ENCODE results near the gene DPYSL5. TPM values are rescaled to one million over a fixed set of nuclear protein-coding genes. Genes with fewer than 3 reads are reported as not detected.

Gene DPYSL5
- total RNA-seq, 1 experiment from 2014 or later = not detected

DNA sequence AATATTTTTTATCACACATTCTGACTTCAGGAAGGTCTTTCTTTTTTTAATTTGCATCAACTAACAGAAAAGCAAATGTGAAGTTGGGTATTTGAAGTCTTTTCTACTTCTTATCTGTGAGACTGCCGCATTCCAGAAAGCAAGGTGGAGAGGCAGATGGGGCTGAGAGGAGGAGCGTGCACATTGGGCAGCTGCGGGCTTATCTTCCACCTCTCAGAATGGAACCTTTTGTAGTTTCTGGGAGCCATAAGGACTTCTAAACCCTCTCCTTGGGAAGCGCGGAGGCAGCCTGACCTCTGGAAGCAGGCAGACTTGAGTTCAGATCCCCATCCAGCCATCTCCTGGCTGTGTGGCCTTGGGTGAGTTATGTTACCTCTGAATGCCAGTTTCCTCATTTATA is 126.4 kb downstream of the DPYSL5 start:
- H3K36me3 ChIP-seq (ENCODE audit: low read depth, low read length) = no peaks in the 10 kb centered on the region
- no peak for ATAC-seq
- no TSS peak for BruUV-seq (replicated peaks)
- H3K27ac ChIP-seq (ENCODE audit: low read length) = no peak overlapping the region
- H2AFZ ChIP-seq (ENCODE audit: low read length) = no peak overlapping the region
- H3K9me2 ChIP-seq (replicated peaks; ENCODE audit: low read length) = no peaks in the 10 kb centered on the region
- H3K4me1 ChIP-seq (ENCODE audit: insufficient read depth, low read length) = peaks cover 61% of the 10 kb centered on the region
- no peak overlapping the region for H3K4me2 ChIP-seq (ENCODE audit: low read length)
- no peaks in the 10 kb centered on the region for H3F3A ChIP-seq (ENCODE audit: low read length, unreplicated experiment)
- H3K9ac ChIP-seq (ENCODE audit: low read length) = no peak overlapping the region
- H3K27me3 ChIP-seq (ENCODE audit: low read length) = no peaks in the 10 kb centered on the region
- H3K4me3 ChIP-seq (ENCODE audit: low read length) = no peak overlapping the region
- DNase-seq = no peak
- intact Hi-C loops (cut with micrococcal nuclease) = no loop called here
- no peaks in the 10 kb centered on the region for H3K9me3 ChIP-seq (ENCODE audit: low read length)
- CTCF ChIA-PET = no interaction called here
- TF ChIP-seq, protein P1, sequence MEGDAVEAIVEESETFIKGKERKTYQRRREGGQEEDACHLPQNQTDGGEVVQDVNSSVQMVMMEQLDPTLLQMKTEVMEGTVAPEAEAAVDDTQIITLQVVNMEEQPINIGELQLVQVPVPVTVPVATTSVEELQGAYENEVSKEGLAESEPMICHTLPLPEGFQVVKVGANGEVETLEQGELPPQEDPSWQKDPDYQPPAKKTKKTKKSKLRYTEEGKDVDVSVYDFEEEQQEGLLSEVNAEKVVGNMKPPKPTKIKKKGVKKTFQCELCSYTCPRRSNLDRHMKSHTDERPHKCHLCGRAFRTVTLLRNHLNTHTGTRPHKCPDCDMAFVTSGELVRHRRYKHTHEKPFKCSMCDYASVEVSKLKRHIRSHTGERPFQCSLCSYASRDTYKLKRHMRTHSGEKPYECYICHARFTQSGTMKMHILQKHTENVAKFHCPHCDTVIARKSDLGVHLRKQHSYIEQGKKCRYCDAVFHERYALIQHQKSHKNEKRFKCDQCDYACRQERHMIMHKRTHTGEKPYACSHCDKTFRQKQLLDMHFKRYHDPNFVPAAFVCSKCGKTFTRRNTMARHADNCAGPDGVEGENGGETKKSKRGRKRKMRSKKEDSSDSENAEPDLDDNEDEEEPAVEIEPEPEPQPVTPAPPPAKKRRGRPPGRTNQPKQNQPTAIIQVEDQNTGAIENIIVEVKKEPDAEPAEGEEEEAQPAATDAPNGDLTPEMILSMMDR (conservative IDR thresholded peaks at IDR 0.05; ENCODE audit: low read depth, low read length) = no peak
- TF ChIP-seq EZH2 (IDR thresholded peaks at IDR 0.05; ENCODE audit: low read length, unreplicated experiment) (no peak), EZH2phosphoT487 (IDR thresholded peaks at IDR 0.05; ENCODE audit: borderline replicate concordance, low read length) (no peak)
- H4K20me1 ChIP-seq (ENCODE audit: low read length) = no peaks in the 10 kb centered on the region
- H3K79me2 ChIP-seq (ENCODE audit: low read length) = peaks cover 72% of the 10 kb centered on the region
- POLR2A ChIA-PET (ENCODE audit: unreplicated experiment) = no interaction called here

GRCh38 chr2:26975102-26975501 is 127.2 kb downstream of the DPYSL5 start:
- peaks cover 79% of the 10 kb centered on the region for H3K79me2 ChIP-seq (ENCODE audit: low read length)
- ATAC-seq (no peak), DNase-seq (no peak)
- H3K4me2 ChIP-seq (ENCODE audit: low read length) = no peak overlapping the region
- intact Hi-C loops (cut with micrococcal nuclease) = no loop called here
- H3F3A ChIP-seq (ENCODE audit: low read length, unreplicated experiment) = no peaks in the 10 kb centered on the region
- no peaks in the 10 kb centered on the region for H3K9me2 ChIP-seq (replicated peaks; ENCODE audit: low read length)
- BruUV-seq (replicated peaks) = no TSS peak
- H2AFZ ChIP-seq (ENCODE audit: low read length) = no peak overlapping the region
- no peaks in the 10 kb centered on the region for H4K20me1 ChIP-seq (ENCODE audit: low read length)
- H3K27me3 ChIP-seq (ENCODE audit: low read length) = no peaks in the 10 kb centered on the region
- no peak overlapping the region for H3K9ac ChIP-seq (ENCODE audit: low read length)
- H3K36me3 ChIP-seq (ENCODE audit: low read depth, low read length) = no peaks in the 10 kb centered on the region
- TF ChIP-seq EZH2 (IDR thresholded peaks at IDR 0.05; ENCODE audit: low read length, unreplicated experiment) (no peak), EZH2phosphoT487 (IDR thresholded peaks at IDR 0.05; ENCODE audit: borderline replicate concordance, low read length) (no peak)
- TF ChIP-seq, protein P1 (conservative IDR thresholded peaks at IDR 0.05; ENCODE audit: low read depth, low read length) = no peak
- H3K9me3 ChIP-seq (ENCODE audit: low read length) = no peaks in the 10 kb centered on the region
- ChIA-PET POLR2A (ENCODE audit: unreplicated experiment) (no interaction called here), CTCF (no interaction called here)
- peaks cover 53% of the 10 kb centered on the region for H3K4me1 ChIP-seq (ENCODE audit: insufficient read depth, low read length)
- no peak overlapping the region for H3K4me3 ChIP-seq (ENCODE audit: low read length)
- no peak overlapping the region for H3K27ac ChIP-seq (ENCODE audit: low read length)

DNA sequence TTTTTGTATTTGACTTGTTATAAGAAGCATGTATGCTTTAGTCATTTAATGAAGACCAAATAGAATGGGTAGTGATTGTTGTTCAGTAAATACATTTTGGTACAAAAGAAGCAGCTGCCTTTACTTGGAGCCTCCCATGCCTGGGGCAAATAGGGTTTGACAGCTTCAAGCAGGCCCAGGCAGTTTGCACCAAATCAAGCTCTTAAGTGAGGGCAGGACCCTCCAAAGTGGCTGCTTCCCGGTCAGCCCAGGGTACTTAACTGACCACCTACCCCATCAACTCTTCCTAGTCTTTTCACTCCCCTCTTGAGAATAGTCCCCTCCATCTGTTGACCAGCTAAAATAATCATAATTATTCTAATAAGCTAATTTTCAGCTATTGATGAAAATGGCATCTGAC is 127.7 kb downstream of the DPYSL5 start:
- H3K9me2 ChIP-seq (replicated peaks; ENCODE audit: low read length) = no peaks in the 10 kb centered on the region
- DNase-seq (no peak), ATAC-seq (no peak)
- H4K20me1 ChIP-seq (ENCODE audit: low read length) = no peaks in the 10 kb centered on the region
- H3F3A ChIP-seq (ENCODE audit: low read length, unreplicated experiment) = no peaks in the 10 kb centered on the region
- peaks cover 83% of the 10 kb centered on the region for H3K79me2 ChIP-seq (ENCODE audit: low read length)
- no peak overlapping the region for H2AFZ ChIP-seq (ENCODE audit: low read length)
- no peak overlapping the region for H3K9ac ChIP-seq (ENCODE audit: low read length)
- H3K27me3 ChIP-seq (ENCODE audit: low read length) = no peaks in the 10 kb centered on the region
- POLR2A ChIA-PET (ENCODE audit: unreplicated experiment) = no interaction called here
- no peak overlapping the region for H3K4me3 ChIP-seq (ENCODE audit: low read length)
- CTCF ChIA-PET = no interaction called here
- peaks cover 53% of the 10 kb centered on the region for H3K4me1 ChIP-seq (ENCODE audit: insufficient read depth, low read length)
- intact Hi-C loops (cut with micrococcal nuclease) = no loop called here
- no peak overlapping the region for H3K27ac ChIP-seq (ENCODE audit: low read length)
- TF ChIP-seq EZH2phosphoT487 (IDR thresholded peaks at IDR 0.05; ENCODE audit: borderline replicate concordance, low read length) (no peak), EZH2 (IDR thresholded peaks at IDR 0.05; ENCODE audit: low read length, unreplicated experiment) (no peak)
- TF ChIP-seq, protein P1 (conservative IDR thresholded peaks at IDR 0.05; ENCODE audit: low read depth, low read length) = no peak
- H3K4me2 ChIP-seq (ENCODE audit: low read length) = no peak overlapping the region
- H3K36me3 ChIP-seq (ENCODE audit: low read depth, low read length) = no peaks in the 10 kb centered on the region
- no TSS peak for BruUV-seq (replicated peaks)
- H3K9me3 ChIP-seq (ENCODE audit: low read length) = no peaks in the 10 kb centered on the region
